Measurements from ENCODE around the gene PIP5K1B.

DNA sequence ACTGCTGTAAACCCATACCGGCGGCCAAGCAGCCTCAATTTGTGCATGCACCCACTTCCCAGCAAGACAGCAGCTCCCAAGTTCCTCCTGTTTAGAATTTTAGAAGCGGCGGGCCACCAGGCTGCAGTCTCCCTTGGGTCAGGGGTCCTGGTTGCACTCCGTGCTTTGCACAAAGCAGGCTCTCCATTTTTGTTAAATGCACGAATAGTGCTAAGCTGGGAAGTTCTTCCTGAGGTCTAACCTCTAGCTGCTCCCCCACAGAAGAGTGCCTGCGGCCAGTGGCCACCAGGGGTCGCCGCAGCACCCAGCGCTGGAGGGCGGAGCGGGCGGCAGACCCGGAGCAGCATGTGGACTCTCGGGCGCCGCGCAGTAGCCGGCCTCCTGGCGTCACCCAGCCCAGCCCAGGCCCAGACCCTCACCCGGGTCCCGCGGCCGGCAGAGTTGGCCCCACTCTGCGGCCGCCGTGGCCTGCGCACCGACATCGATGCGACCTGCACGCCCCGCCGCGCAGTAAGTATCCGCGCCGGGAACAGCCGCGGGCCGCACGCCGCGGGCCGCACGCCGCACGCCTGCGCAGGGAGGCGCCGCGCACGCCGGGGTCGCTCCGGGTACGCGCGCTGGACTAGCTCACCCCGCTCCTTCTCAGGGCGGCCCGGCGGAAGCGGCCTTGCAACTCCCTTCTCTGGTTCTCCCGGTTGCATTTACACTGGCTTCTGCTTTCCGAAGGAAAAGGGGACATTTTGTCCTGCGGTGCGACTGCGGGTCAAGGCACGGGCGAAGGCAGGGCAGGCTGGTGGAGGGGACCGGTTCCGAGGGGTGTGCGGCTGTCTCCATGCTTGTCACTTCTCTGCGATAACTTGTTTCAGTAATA is 330.6 kb downstream of the PIP5K1B start, which contains the start of gene FXN:
- TF ChIP-seq, protein P1, sequence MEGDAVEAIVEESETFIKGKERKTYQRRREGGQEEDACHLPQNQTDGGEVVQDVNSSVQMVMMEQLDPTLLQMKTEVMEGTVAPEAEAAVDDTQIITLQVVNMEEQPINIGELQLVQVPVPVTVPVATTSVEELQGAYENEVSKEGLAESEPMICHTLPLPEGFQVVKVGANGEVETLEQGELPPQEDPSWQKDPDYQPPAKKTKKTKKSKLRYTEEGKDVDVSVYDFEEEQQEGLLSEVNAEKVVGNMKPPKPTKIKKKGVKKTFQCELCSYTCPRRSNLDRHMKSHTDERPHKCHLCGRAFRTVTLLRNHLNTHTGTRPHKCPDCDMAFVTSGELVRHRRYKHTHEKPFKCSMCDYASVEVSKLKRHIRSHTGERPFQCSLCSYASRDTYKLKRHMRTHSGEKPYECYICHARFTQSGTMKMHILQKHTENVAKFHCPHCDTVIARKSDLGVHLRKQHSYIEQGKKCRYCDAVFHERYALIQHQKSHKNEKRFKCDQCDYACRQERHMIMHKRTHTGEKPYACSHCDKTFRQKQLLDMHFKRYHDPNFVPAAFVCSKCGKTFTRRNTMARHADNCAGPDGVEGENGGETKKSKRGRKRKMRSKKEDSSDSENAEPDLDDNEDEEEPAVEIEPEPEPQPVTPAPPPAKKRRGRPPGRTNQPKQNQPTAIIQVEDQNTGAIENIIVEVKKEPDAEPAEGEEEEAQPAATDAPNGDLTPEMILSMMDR (optimal IDR thresholded peaks at IDR 0.05 in 1 of 3, IDR thresholded peaks at IDR 0.05 in 1 of 3, conservative IDR thresholded peaks at IDR 0.05 in 1 of 3; ENCODE audit: extremely low read depth in 1 of 3, insufficient read depth in 2 of 3, low read length in 3 of 3) = peak; percentile 90 to 94 (median 94)
- no peak for TF ChIP-seq EZH2 (IDR thresholded peaks at IDR 0.05; ENCODE audit: low read length)
